HepG2 (cell line): ENCODE measurements around the gene ANKRD44.

ENCODE experiments used
- CTCF ChIP-seq: sonication (generic); formaldehyde crosslinking; IDR thresholded peaks from 2 replicates; pipeline ENCODE4 v1.5.0; 2020; ENCODE audit warnings: mild to moderate bottlenecking, missing genetic modification reagents, moderate library complexity
- HMGXB3 ChIP-seq: sonication (generic); formaldehyde crosslinking; IDR thresholded peaks from 2 replicates; pipeline ENCODE4 v1.4.0; 2020; ENCODE audit warnings: missing genetic modification reagents, borderline replicate concordance

GRCh38 chr2:197152451-197153228 lies 157.9 kb downstream of the ANKRD44 start:
- TF ChIP-seq CTCF (no peak), HMGXB3 (CRISPR knock-in tag) (no peak)
